ENCODE results near the gene GRIK4. TPM values are rescaled to one million over a fixed set of nuclear protein-coding genes. Genes with fewer than 3 reads are reported as not detected.

Gene GRIK4
- total and polyA plus RNA-seq, 4 donors: 0.05 to 0.25 (median 0.06) TPM; not detected in 1

DNA sequence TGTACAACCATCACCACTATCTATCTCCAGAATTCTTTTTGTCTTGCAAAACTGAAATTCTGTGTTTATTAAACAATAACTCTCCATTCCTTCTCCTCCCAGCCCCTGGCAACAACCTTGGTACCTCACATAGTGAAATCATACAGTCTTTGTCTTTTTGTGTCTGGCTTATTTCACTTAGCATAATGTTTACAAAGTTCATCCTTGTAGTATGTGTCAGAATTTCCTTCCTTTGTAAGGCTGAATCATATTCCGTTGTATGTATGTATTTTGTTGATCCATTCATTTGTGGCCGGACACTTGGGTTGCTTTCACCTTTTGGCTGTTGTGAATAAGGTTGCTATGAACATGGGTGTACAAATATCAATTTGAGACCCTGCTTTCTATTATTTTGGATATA lies 268.7 kb downstream of the GRIK4 start:
- 86% methylated on average over 2 of the region's 2 CpGs for WGBS
- no peak for DNase-seq (ENCODE audit: low spot score)
- Histone ChIP-seq H3K27me3 (ENCODE audit: control insufficient read depth in 4 of 4, insufficient read depth in 4 of 4, low read length in 3 of 4) (no peaks in the 10 kb centered on the region), H3K4me1 (ENCODE audit: control insufficient read depth in 4 of 4, insufficient read depth in 4 of 4, low read length in 3 of 4) (no peaks in the 10 kb centered on the region), H3K27ac (ENCODE audit: low read depth in 1 of 2, low read length in 2 of 2) (no peak overlapping the region), H3K9me3 (ENCODE audit: control insufficient read depth in 4 of 4, low read length in 3 of 4) (no peaks in the 10 kb centered on the region), H3K4me3 (ENCODE audit: low read depth in 1 of 3, low read length in 3 of 3) (no peak overlapping the region), H3K9ac (ENCODE audit: low read depth in 1 of 2, low read length in 2 of 2) (no peak overlapping the region), H3K36me3 (ENCODE audit: control insufficient read depth in 4 of 4, insufficient read depth in 3 of 4, low read depth in 1 of 4, low read length in 3 of 4) (no peaks in the 10 kb centered on the region)
- no peak for TF ChIP-seq JUND (IDR thresholded peaks at IDR 0.05)
- TF ChIP-seq EGR1 (IDR thresholded peaks at IDR 0.05; ENCODE audit: low read depth in 2 of 2): no peak
- TF ChIP-seq RXRA (IDR thresholded peaks at IDR 0.05): no peak
- TF ChIP-seq ZBTB33 (IDR thresholded peaks at IDR 0.05): no peak
- TF ChIP-seq HNF4G (IDR thresholded peaks at IDR 0.05): no peak
- TF ChIP-seq REST (IDR thresholded peaks at IDR 0.05): no peak
- no peak for TF ChIP-seq YY1 (IDR thresholded peaks at IDR 0.05)
- TF ChIP-seq HNF4A (conservative IDR thresholded peaks at IDR 0.05): no peak
- TF ChIP-seq, protein P1, sequence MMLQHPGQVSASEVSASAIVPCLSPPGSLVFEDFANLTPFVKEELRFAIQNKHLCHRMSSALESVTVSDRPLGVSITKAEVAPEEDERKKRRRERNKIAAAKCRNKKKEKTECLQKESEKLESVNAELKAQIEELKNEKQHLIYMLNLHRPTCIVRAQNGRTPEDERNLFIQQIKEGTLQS (IDR thresholded peaks at IDR 0.05): no peak
- no peak for TF ChIP-seq RAD21 (IDR thresholded peaks at IDR 0.05)
- no peak for TF ChIP-seq FOXA2 (IDR thresholded peaks at IDR 0.05)
- TF ChIP-seq GABPA (IDR thresholded peaks at IDR 0.05 in 1 of 2, conservative IDR thresholded peaks at IDR 0.05 in 1 of 2): no peak

DNA sequence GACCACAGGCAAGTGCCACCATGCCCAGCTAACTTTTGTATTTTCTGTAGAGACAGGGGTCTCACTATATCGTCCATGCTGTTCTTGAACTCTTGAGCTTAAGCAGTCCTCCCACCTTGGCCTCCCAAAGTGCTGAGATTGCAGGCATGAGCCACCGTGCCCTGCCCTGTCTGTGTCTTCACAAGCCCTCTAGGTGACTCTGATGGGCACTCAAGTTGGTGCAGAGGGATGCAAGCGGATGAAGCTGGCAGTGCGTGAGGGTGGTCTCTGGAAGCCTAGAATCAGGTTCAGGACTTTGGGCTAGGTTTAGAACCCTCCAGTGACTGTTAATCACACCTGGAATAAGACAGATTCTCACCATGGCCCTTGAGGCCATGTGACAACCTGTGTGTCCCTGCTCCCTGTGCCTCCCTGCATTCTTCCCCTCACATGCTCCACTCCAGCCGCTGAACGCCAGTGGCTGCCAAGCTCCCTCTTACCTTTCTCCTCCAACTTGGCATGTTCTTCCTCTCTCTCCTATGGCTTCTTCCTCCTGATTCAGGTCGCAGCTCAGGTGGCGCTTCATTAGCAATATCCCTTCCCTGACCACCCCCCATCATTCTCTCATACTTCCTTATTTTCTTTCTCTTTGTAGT lies 270.1 kb downstream of the GRIK4 start:
- Histone ChIP-seq H3K4me3 (ENCODE audit: low read depth in 1 of 3, low read length in 3 of 3) (no peak overlapping the region), H3K9ac (ENCODE audit: low read depth in 1 of 2, low read length in 2 of 2) (no peak overlapping the region), H3K27ac (ENCODE audit: low read depth in 1 of 2, low read length in 2 of 2) (no peak overlapping the region), H3K36me3 (ENCODE audit: control insufficient read depth in 4 of 4, insufficient read depth in 3 of 4, low read depth in 1 of 4, low read length in 3 of 4) (no peaks in the 10 kb centered on the region), H3K4me1 (ENCODE audit: control insufficient read depth in 4 of 4, insufficient read depth in 4 of 4, low read length in 3 of 4) (no peaks in the 10 kb centered on the region), H3K9me3 (ENCODE audit: control insufficient read depth in 4 of 4, low read length in 3 of 4) (no peaks in the 10 kb centered on the region), H3K27me3 (ENCODE audit: control insufficient read depth in 4 of 4, insufficient read depth in 4 of 4, low read length in 3 of 4) (no peaks in the 10 kb centered on the region)
- TF ChIP-seq REST (IDR thresholded peaks at IDR 0.05) (no peak), RAD21 (IDR thresholded peaks at IDR 0.05) (no peak), RXRA (IDR thresholded peaks at IDR 0.05) (no peak), NR2F2 (IDR thresholded peaks at IDR 0.05) (no peak), SP1 (IDR thresholded peaks at IDR 0.05) (no peak), HNF4G (IDR thresholded peaks at IDR 0.05) (no peak), GABPA (IDR thresholded peaks at IDR 0.05 in 1 of 2, conservative IDR thresholded peaks at IDR 0.05 in 1 of 2) (no peak), ZBTB33 (IDR thresholded peaks at IDR 0.05) (no peak), JUND (IDR thresholded peaks at IDR 0.05) (no peak), MAX (IDR thresholded peaks at IDR 0.05) (no peak), HNF4A (conservative IDR thresholded peaks at IDR 0.05) (no peak)
- TF ChIP-seq, protein P1 (IDR thresholded peaks at IDR 0.05): no peak
- WGBS: 93% methylated on average over 8 of the region's 8 CpGs
- no peak for DNase-seq (ENCODE audit: low spot score)

All from liver (tissue), 9 donors.